ENCODE results near the gene PIP5KL1. TPM values are rescaled to one million over a fixed set of nuclear protein-coding genes. Genes with fewer than 3 reads are reported as not detected.

Gene PIP5KL1
- total and polyA plus RNA-seq, 2 donors (not counting 3 experiments of a cell fraction or from before 2014, with no cell fraction given): 1.5 to 2.9 TPM

- CTCF ChIA-PET: interaction anchor here (0.9 to 1.5 kb wide), 6 partner anchors 16 to 151 kb away, joined by 3 to 5 read pairs (median 3); partner anchors contain the start of gene TOR2A
These were observed 44.9 kb downstream of the PIP5KL1 start for GRCh38 chr9:127885508-127886281.

More at GRCh38 chr9:127885508-127886281, 44.9 kb downstream of the PIP5KL1 start:
- Histone ChIP-seq H3K9ac (replicated peaks; ENCODE audit: extremely low read depth, insufficient read depth, low read length) (no peak overlapping the region), H4K20me1 (replicated peaks; ENCODE audit: control insufficient read depth, extremely low read depth, insufficient read depth, low read length) (no peaks in the 10 kb centered on the region), H2AFZ (ENCODE audit: low read depth, low read length) (no peak overlapping the region), H3K27ac (ENCODE audit: insufficient read depth, low read depth, low read length) (no peak overlapping the region), H3K36me3 (ENCODE audit: control insufficient read depth in 2 of 2, extremely low read depth in 1 of 2, insufficient read depth in 2 of 2, low read length in 2 of 2) (peaks cover 8 to 22% of the 10 kb centered on the region in 2 experiments), H3K4me3 (replicated peaks in 1 of 3; ENCODE audit: insufficient read depth in 1 of 3, low read depth in 1 of 3, low read length in 3 of 3) (no peak overlapping the region), H3K4me1 (ENCODE audit: control insufficient read depth, extremely low read depth, insufficient read depth, low read length) (peaks cover 8% of the 10 kb centered on the region), H3K4me2 (ENCODE audit: insufficient read depth, low read length) (no peak overlapping the region), H3K27me3 (ENCODE audit: control insufficient read depth in 2 of 2, insufficient read depth in 2 of 2, low read length in 2 of 2) (no peaks in the 10 kb centered on the region), H3K9me1 (replicated peaks; ENCODE audit: control insufficient read depth, extremely low read depth, insufficient read depth, low read length) (no peaks in the 10 kb centered on the region), H3K79me2 (ENCODE audit: control insufficient read depth, insufficient read depth, low read length) (no peaks in the 10 kb centered on the region), H3K9me3 (replicated peaks; ENCODE audit: control insufficient read depth, insufficient read depth, low read length) (no peaks in the 10 kb centered on the region)
- POLR2A ChIA-PET: interaction anchor here (0.7 to 1.4 kb wide), 2 partner anchors 9 to 19 kb away, joined by 3 read pairs; no protein-coding TSS in a partner anchor
- FAIRE-seq (no peak), DNase-seq (ENCODE audit: low read depth, low spot score) (no peak)
- intact Hi-C loops (cut with micrococcal nuclease) (no loop called here), dilution Hi-C loops (cut with MboI; ENCODE audit: extremely low pct_ligation_motif_present, low sequenced_read_pairs) (no loop called here)
- TSS peak; percentile 24 for BruUV-seq (replicated peaks)
- no peak for TF ChIP-seq CTCF (IDR thresholded peaks at IDR 0.05; ENCODE audit: extremely low read depth in 1 of 2, insufficient read depth in 1 of 2, low read depth in 1 of 2, low read length in 2 of 2)
- TF ChIP-seq POLR2AphosphoS5 (IDR thresholded peaks at IDR 0.05; ENCODE audit: insufficient read depth, low read depth, low read length): no peak
- TF ChIP-seq JUN (IDR thresholded peaks at IDR 0.05; ENCODE audit: borderline replicate concordance, insufficient read depth, insufficient read length, low read depth): no peak
- TF ChIP-seq MAX (IDR thresholded peaks at IDR 0.05; ENCODE audit: insufficient read depth, insufficient read length): no peak
- no peak for TF ChIP-seq MYC (IDR thresholded peaks at IDR 0.05; ENCODE audit: low read depth, low read length)
- TF ChIP-seq GATA2 (IDR thresholded peaks at IDR 0.05; ENCODE audit: insufficient read depth, insufficient read length, low read depth, low read length): no peak
- no peak for TF ChIP-seq EZH2 (IDR thresholded peaks at IDR 0.05; ENCODE audit: borderline replicate concordance, low read depth, low read length, severe bottlenecking)
- TF ChIP-seq POLR2A (IDR thresholded peaks at IDR 0.05; ENCODE audit: low read depth, low read length): no peak
- TF ChIP-seq FOS (IDR thresholded peaks at IDR 0.05; ENCODE audit: borderline replicate concordance, insufficient read depth, low read length): no peak

Data from endothelial cell of umbilical vein (primary cell).